Measurements from ENCODE around the gene ADAMTS18. TPM values are rescaled to one million over a fixed set of nuclear protein-coding genes. Genes with fewer than 3 reads are reported as not detected.

ADAMTS18 gene
- total RNA-seq, 2 donors from 2014 or later, result 2.7 TPM; not detected in 1

GRCh38 chr16:77335652-77336234, 99.1 kb downstream of the ADAMTS18 start:
- WGBS, result 52% methylated on average over 12 of the region's 12 CpGs
- Histone ChIP-seq H3K36me3 (no peaks in the 10 kb centered on the region), H3K4me3 (no peak overlapping the region)

GRCh38 chr16:77332792-77333191, 102.0 kb downstream of the ADAMTS18 start:
- TF ChIP-seq POLR2A (IDR thresholded peaks at IDR 0.05) (no peak), POLR2AphosphoS5 (IDR thresholded peaks at IDR 0.05) (no peak), CTCF (IDR thresholded peaks at IDR 0.05) (no peak)
- WGBS, result 77% methylated on average over 5 of the region's 5 CpGs
- DNase-seq (ENCODE audit: low spot score), result no peak
- H3K36me3 ChIP-seq, result no peaks in the 10 kb centered on the region
- no peaks in the 10 kb centered on the region for H3K27me3 ChIP-seq (replicated peaks; ENCODE audit: insufficient read depth)
- no peaks in the 10 kb centered on the region for H3K4me1 ChIP-seq (replicated peaks)
- H3K4me3 ChIP-seq, result no peak overlapping the region
- intact Hi-C loops (cut with DNase I), result no loop called here
- H3K9me3 ChIP-seq, result no peaks in the 10 kb centered on the region
- H3K27ac ChIP-seq, result no peak overlapping the region

More at GRCh38 chr16:77335652-77336234, 99.1 kb downstream of the ADAMTS18 start:
- Histone ChIP-seq H3K27me3 (replicated peaks; ENCODE audit: insufficient read depth) (no peaks in the 10 kb centered on the region), H3K4me1 (replicated peaks) (no peaks in the 10 kb centered on the region), H3K9me3 (no peaks in the 10 kb centered on the region), H3K27ac (no peak overlapping the region)
- TF ChIP-seq CTCF (IDR thresholded peaks at IDR 0.05) (no peak), POLR2AphosphoS5 (IDR thresholded peaks at IDR 0.05) (no peak), POLR2A (IDR thresholded peaks at IDR 0.05) (no peak)
- DNase-seq (ENCODE audit: low spot score), result no peak
- intact Hi-C loops (cut with DNase I), result no loop called here

GRCh38 chr16:77331802-77332586, 102.8 kb downstream of the ADAMTS18 start:
- no peak overlapping the region for H3K4me3 ChIP-seq
- H3K9me3 ChIP-seq, result no peaks in the 10 kb centered on the region
- WGBS, result 72% methylated on average over 9 of the region's 9 CpGs
- no peak overlapping the region for H3K27ac ChIP-seq
- no peak for TF ChIP-seq POLR2A (IDR thresholded peaks at IDR 0.05)
- no peak for TF ChIP-seq CTCF (IDR thresholded peaks at IDR 0.05)
- no peak for TF ChIP-seq POLR2AphosphoS5 (IDR thresholded peaks at IDR 0.05)
- no peaks in the 10 kb centered on the region for H3K36me3 ChIP-seq
- no peaks in the 10 kb centered on the region for H3K4me1 ChIP-seq (replicated peaks)
- intact Hi-C loops (cut with DNase I), result no loop called here
- H3K27me3 ChIP-seq (replicated peaks; ENCODE audit: insufficient read depth), result no peaks in the 10 kb centered on the region
- DNase-seq (ENCODE audit: low spot score), result no peak

- Histone ChIP-seq H3K4me1 (replicated peaks) (no peaks in the 10 kb centered on the region), H3K9me3 (no peaks in the 10 kb centered on the region), H3K36me3 (no peaks in the 10 kb centered on the region), H3K27me3 (replicated peaks; ENCODE audit: insufficient read depth) (no peaks in the 10 kb centered on the region), H3K4me3 (no peak overlapping the region), H3K27ac (no peak overlapping the region)
- TF ChIP-seq POLR2A (IDR thresholded peaks at IDR 0.05) (no peak), POLR2AphosphoS5 (IDR thresholded peaks at IDR 0.05) (no peak), CTCF (IDR thresholded peaks at IDR 0.05) (no peak)
- intact Hi-C loops (cut with DNase I), result no loop called here
- no peak for DNase-seq (ENCODE audit: low spot score)
These were observed 103.8 kb downstream of the ADAMTS18 start for GRCh38 chr16:77331043-77331442.

Data from prostate gland (tissue), 2 donors.